Cardiac muscle cell (in vitro differentiated cells and primary cell): ENCODE data around the gene SPACA6. TPM values are rescaled to one million over a fixed set of nuclear protein-coding genes. Genes with fewer than 3 reads are reported as not detected.

Experiments used
- DNase-seq, 2 donors: peaks; one replicate each; pipeline versions ENCODE4 v3.0.0 to v3.0.0-alpha.2; 2010 to 2017; ENCODE audit warnings: low read depth in 1 of 2, low spot score in 1 of 2
- H3K27ac ChIP-seq: fragments of 200-600 bp; sonication (generic); 2 replicates; pipeline ENCODE4 v1.5.1; 2016
- H3K27me3 ChIP-seq: fragments of 200-600 bp; sonication (generic); 2 replicates; pipeline ENCODE4 v1.6.0; 2016; ENCODE audit warnings: control low read depth
- H3K36me3 ChIP-seq: fragments of 200-600 bp; sonication (generic); 2 replicates; pipeline ENCODE4 v1.5.1; 2016; ENCODE audit warnings: control low read depth
- H3K4me1 ChIP-seq: fragments of 200-600 bp; sonication (generic); 2 replicates; pipeline ENCODE4 v1.8.1; 2017; ENCODE audit warnings: low read depth, mild to moderate bottlenecking, mixed run types
- H3K4me3 ChIP-seq: fragments of 200-600 bp; sonication (generic); 2 replicates; pipeline ENCODE4 v1.5.1; 2016; ENCODE audit warnings: mild to moderate bottlenecking
- H3K9me3 ChIP-seq: fragments of 200-600 bp; sonication (generic); 2 replicates; pipeline ENCODE4 v1.5.1; 2017; ENCODE audit warnings: low read depth, mild to moderate bottlenecking, control low read depth
- polyA plus RNA-seq: library from polyadenylated mRNA; unstranded; fragments of >200 nt; fragmentation: Nextera tagmentation; extraction: Ambion mirVana; gene quantifications from 2 replicates; pipeline ENCODE4 v1.2.1, GENCODE V29; 2016
- total RNA-seq: library from RNA; depleted of rRNA; stranded (reverse); fragments of >200 nt; gene quantifications from 2 replicates; pipeline ENCODE4 v1.2.3, GENCODE V29; 2016
- TF ChIP-seq, protein P1 (sequence below): IDR thresholded peaks from 2 replicates; pipeline ENCODE4 v1.5.1; 2012; ENCODE audit warnings: low read depth, mild to moderate bottlenecking, low read length

Gene SPACA6
- total and polyA plus RNA-seq, 2 experiments from 2014 or later: 13.8 to 16.5 TPM

DNA sequence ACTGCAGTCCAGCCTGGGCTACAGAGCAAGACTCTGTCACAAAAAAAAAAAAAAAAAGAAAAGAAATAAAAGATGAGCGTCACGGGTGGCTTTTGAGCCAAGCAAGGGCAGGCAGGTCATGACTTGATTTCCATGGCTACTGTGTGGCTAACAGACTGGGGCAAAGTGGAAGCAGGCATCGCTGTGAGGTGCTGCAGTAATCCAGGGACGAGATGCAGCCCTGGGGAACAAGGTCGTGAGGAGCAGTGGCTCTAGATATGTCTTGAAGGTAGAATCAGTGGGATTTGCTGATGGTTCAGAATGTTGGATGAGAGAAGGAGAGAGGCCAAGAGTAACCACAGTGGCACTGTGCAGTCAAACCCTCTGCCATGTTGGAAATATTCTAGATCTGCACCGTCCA lies 16.4 kb downstream of the SPACA6 start:
- no peaks in the 10 kb centered on the region for H3K4me1 ChIP-seq
- H3K27ac ChIP-seq: no peak overlapping the region
- TF ChIP-seq, protein P1, sequence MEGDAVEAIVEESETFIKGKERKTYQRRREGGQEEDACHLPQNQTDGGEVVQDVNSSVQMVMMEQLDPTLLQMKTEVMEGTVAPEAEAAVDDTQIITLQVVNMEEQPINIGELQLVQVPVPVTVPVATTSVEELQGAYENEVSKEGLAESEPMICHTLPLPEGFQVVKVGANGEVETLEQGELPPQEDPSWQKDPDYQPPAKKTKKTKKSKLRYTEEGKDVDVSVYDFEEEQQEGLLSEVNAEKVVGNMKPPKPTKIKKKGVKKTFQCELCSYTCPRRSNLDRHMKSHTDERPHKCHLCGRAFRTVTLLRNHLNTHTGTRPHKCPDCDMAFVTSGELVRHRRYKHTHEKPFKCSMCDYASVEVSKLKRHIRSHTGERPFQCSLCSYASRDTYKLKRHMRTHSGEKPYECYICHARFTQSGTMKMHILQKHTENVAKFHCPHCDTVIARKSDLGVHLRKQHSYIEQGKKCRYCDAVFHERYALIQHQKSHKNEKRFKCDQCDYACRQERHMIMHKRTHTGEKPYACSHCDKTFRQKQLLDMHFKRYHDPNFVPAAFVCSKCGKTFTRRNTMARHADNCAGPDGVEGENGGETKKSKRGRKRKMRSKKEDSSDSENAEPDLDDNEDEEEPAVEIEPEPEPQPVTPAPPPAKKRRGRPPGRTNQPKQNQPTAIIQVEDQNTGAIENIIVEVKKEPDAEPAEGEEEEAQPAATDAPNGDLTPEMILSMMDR: no peak
- no peak overlapping the region for H3K4me3 ChIP-seq
- H3K9me3 ChIP-seq: no peaks in the 10 kb centered on the region
- H3K27me3 ChIP-seq: no peaks in the 10 kb centered on the region
- DNase-seq: no peak
- peaks cover 13% of the 10 kb centered on the region for H3K36me3 ChIP-seq

DNA sequence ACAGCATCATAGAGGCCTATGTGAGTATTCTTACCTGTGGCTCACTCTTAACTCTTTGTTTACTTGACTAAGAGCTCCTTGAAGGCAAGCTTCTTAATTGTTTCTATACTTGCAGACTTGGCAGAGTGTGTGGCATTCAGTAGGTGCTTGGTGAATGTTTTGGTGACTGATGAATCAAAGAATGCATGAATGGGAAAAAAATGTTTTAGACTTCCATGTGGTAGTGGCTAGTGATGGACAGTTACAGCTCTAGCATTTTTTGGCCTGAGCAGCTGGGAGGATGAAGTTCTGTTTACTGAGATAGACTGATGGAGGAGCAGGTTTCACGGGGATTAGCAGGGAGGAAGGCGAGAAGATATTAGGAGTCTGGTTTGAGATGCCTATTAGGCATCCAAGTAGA lies 17.0 kb downstream of the SPACA6 start:
- Histone ChIP-seq H3K9me3 (no peaks in the 10 kb centered on the region), H3K4me3 (no peak overlapping the region), H3K36me3 (peaks cover 10% of the 10 kb centered on the region), H3K4me1 (no peaks in the 10 kb centered on the region), H3K27me3 (no peaks in the 10 kb centered on the region), H3K27ac (no peak overlapping the region)
- TF ChIP-seq, protein P1: no peak
- peak in 1 of 2 donors; percentile 40 for DNase-seq

DNA sequence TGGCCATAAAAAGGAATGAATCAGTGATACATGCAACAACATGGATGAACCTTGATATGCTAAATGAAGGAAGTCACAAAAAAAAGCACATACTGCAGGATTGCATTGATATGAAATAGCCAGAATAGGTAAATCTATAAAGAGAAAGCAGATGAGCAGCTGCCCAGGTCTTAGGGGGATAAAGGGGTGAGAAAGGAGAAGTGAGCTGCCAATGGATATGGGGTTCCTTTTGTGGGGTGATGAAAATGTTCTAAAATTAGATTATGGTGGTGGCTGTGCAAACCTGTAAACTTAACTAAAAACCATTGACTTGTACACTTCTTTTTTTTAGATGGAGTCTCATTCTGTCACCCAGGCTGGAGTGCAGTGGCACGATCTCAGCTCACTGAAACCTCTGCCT lies 18.6 kb downstream of the SPACA6 start:
- Histone ChIP-seq H3K4me1 (no peaks in the 10 kb centered on the region), H3K27ac (no peak overlapping the region), H3K36me3 (peaks cover 3% of the 10 kb centered on the region), H3K27me3 (peaks cover 5% of the 10 kb centered on the region), H3K9me3 (no peaks in the 10 kb centered on the region), H3K4me3 (no peak overlapping the region)
- TF ChIP-seq, protein P1: no peak
- DNase-seq: no peak

DNA sequence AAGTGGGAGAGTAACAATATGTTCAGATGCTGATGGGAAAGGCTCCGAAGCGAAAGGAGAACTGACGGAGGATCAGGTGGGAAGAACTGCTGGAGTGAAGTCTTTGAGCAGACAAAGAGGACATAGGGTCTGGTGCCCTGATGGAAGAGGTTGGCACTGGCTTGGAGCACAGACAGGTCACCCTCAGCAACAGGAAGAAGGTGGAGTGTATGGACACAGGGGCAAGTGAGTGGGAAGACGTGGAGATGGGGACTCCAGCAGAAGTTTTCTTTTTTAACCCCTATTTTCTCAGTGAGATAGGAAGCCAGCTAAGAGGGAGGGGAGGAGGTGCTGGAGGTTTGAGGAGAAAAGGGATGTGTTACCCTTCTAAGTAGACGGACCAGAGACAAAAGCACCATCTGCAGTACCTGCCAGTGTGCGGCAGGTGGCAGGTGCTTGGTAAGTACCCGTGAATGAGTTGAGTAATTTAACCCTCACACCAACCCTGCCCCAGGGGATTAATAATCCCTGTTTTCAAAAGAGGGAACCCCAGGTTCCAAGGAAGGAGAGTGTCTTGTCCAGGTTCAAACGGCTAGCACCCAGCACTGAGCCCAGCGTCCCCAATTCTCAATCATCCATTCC lies 19.4 kb downstream of the SPACA6 start:
- no peak overlapping the region for H3K4me3 ChIP-seq
- no peaks in the 10 kb centered on the region for H3K4me1 ChIP-seq
- peak in 1 of 2 donors; percentile 71 for DNase-seq
- TF ChIP-seq, protein P1: peak; percentile 43
- no peaks in the 10 kb centered on the region for H3K36me3 ChIP-seq
- no peak overlapping the region for H3K27ac ChIP-seq
- H3K27me3 ChIP-seq: peaks cover 13% of the 10 kb centered on the region
- no peaks in the 10 kb centered on the region for H3K9me3 ChIP-seq

DNA sequence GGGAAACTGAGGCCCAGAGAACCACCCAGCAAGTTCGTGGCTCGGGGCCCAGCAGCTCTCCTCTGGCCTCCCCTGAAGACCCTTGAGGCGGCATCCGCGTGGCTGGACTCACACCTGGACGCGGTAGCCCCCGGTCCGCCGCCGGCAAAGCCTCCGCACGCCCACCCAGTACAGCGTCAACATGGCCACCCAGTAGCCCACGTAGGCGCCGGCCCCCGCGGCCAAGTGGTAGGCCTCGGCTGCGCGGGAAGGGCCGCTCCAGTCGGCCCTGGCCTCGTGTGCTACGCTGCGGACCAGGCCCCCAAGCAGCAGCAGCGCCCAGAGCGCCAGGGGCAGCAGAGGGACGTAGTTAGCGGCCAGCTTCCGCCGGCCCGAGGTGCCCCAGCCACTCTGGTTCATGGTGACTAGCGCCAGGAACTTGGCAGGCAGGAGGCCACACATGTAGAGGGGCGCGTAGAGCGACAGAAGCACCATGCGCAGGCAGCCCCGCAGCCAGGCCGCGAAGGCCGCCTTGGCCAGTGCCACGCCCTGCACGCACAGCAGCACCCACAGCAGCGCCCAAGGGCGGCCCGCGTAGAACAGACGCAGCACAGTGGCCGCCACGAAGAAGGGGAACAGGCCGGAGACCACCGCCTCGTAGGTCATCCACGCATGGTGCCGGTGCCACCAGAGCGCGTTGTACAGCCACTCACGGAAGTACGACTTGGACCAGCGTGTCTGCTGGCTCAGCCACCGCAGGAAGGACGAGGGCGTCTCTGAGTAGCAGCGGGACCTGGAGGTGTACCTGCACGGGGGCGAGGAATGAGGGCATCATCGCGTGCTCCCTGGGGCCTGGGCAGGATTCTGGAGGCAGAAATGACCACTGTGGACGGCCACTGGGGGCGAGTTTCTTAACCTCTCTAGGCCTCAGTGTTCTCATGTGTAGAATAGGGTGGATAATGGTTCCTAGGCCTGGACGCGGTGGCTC lies 20.5 kb downstream of the SPACA6 start:
- Histone ChIP-seq H3K27me3 (peaks cover 24% of the 10 kb centered on the region), H3K4me1 (no peaks in the 10 kb centered on the region), H3K4me3 (no peak overlapping the region), H3K9me3 (no peaks in the 10 kb centered on the region), H3K27ac (no peak overlapping the region), H3K36me3 (no peaks in the 10 kb centered on the region)
- no peak for DNase-seq
- TF ChIP-seq, protein P1: no peak
